Stimulated activated CD8-positive, alpha-beta memory T cell treated with anti-CD3 and anti-CD28 coated beads, Interleukin-7, amount 100 ng/mL, for 1 hour (primary cell): ENCODE data around the gene JAKMIP1.

Experiments
- DNase-seq, 2 donors: peaks; one replicate each; pipeline ENCODE4 v3.0.0-alpha.2; 2020; ENCODE audit warnings: low read depth in 2 of 2

The JAKMIP1 gene

GRCh38 chr4:6095023-6095752 lies 105.2 kb downstream of the JAKMIP1 start:
- no peak for DNase-seq

- DNase-seq = no peak
These were observed 106.7 kb downstream of the JAKMIP1 start for GRCh38 chr4:6093671-6094070.

- DNase-seq = no peak
These were observed 107.4 kb downstream of the JAKMIP1 start for GRCh38 chr4:6092971-6093370.

GRCh38 chr4:6092131-6092530 lies 108.2 kb downstream of the JAKMIP1 start:
- DNase-seq = no peak

GRCh38 chr4:6090931-6091330 lies 109.4 kb downstream of the JAKMIP1 start:
- no peak for DNase-seq

- DNase-seq = no peak
These were observed 111.4 kb downstream of the JAKMIP1 start for GRCh38 chr4:6088950-6089349.

- DNase-seq = no peak
These were observed 112.5 kb downstream of the JAKMIP1 start for GRCh38 chr4:6087669-6088341.

- DNase-seq = no peak
These were observed 113.5 kb downstream of the JAKMIP1 start for GRCh38 chr4:6086846-6087245.

GRCh38 chr4:6085691-6086628 lies 114.4 kb downstream of the JAKMIP1 start:
- DNase-seq = no peak

GRCh38 chr4:6085028-6085690 lies 115.2 kb downstream of the JAKMIP1 start:
- no peak for DNase-seq

- no peak for DNase-seq
These were observed 120.4 kb downstream of the JAKMIP1 start for GRCh38 chr4:6079965-6080364.

GRCh38 chr4:6078560-6078959 lies 121.8 kb downstream of the JAKMIP1 start:
- no peak for DNase-seq

- DNase-seq = no peak
These were observed 124.0 kb downstream of the JAKMIP1 start for GRCh38 chr4:6076391-6076790.

GRCh38 chr4:6074758-6075157 lies 125.6 kb downstream of the JAKMIP1 start:
- DNase-seq = no peak

GRCh38 chr4:6071959-6072720 lies 128.2 kb downstream of the JAKMIP1 start:
- no peak for DNase-seq

- DNase-seq = no peak
These were observed 129.0 kb downstream of the JAKMIP1 start for GRCh38 chr4:6071191-6071958.

- no peak for DNase-seq
These were observed 130.3 kb downstream of the JAKMIP1 start for GRCh38 chr4:6069845-6070709.

GRCh38 chr4:6068986-6069385 lies 131.4 kb downstream of the JAKMIP1 start:
- DNase-seq = no peak

GRCh38 chr4:6065934-6066590 lies 134.3 kb downstream of the JAKMIP1 start:
- DNase-seq = no peak
